Cerebellar cortex (tissue), 1 donor: ENCODE results near the gene OR13C8.
"Not testable (repeated sequence)": the region's sequence is repeated elsewhere in the genome, so short reads cannot be mapped to it uniquely, and the experiment has no call there.

ENCODE experiments used
- DNase-seq: peaks from one replicate; pipeline ENCODE4 v3.0.0-alpha.2; 2015; ENCODE audit warnings: low spot score

OR13C8 gene

GRCh38 chr9:104568868-104569267 lies at the start of gene OR13C8:
Gene OR13C8, plus strand, starts transcription at chr9:104569168. Its CDS starts 0 bp downstream, at chr9:104569168.
- no peak for DNase-seq

- not testable (repeated sequence) for DNase-seq
Measured at GRCh38 chr9:104520241-104520640, 48.7 kb upstream of the OR13C8 start.

GRCh38 chr9:104527109-104527508 lies 41.9 kb upstream of the OR13C8 start, which contains the start of gene OR13C4:
Gene OR13C4, minus strand, starts transcription at chr9:104527209. Its CDS starts 0 bp downstream, at chr9:104527209.
- no peak for DNase-seq

GRCh38 chr9:104536756-104537155 lies 32.2 kb upstream of the OR13C8 start, which contains the start of gene OR13C3:
Gene OR13C3, minus strand, starts transcription at chr9:104536856. Its CDS starts 133 bp downstream, at chr9:104536723.
- no peak for DNase-seq

- no peak for DNase-seq
Measured at GRCh38 chr9:104539275-104539674, 29.7 kb upstream of the OR13C8 start.

GRCh38 chr9:104544644-104545043 lies 24.3 kb upstream of the OR13C8 start:
- no peak for DNase-seq

- DNase-seq, result no peak
Measured at GRCh38 chr9:104553261-104553660, 15.7 kb upstream of the OR13C8 start.

- no peak for DNase-seq
Measured at GRCh38 chr9:104555521-104555920, 13.4 kb upstream of the OR13C8 start.

GRCh38 chr9:104556830-104557634 lies 11.9 kb upstream of the OR13C8 start:
- DNase-seq, result no peak

GRCh38 chr9:104564358-104564757 lies 4.6 kb upstream of the OR13C8 start:
- no peak for DNase-seq

GRCh38 chr9:104572612-104573011 lies 3.6 kb downstream of the OR13C8 start:
- DNase-seq, result no peak

GRCh38 chr9:104575456-104575855 lies 6.5 kb downstream of the OR13C8 start:
- DNase-seq, result no peak

GRCh38 chr9:104577263-104577662 lies 8.3 kb downstream of the OR13C8 start:
- no peak for DNase-seq

- DNase-seq, result no peak
Measured at GRCh38 chr9:104580562-104580961, 11.6 kb downstream of the OR13C8 start.

- no peak for DNase-seq
Measured at GRCh38 chr9:104586496-104587180, 17.7 kb downstream of the OR13C8 start.

GRCh38 chr9:104589626-104590025 lies 20.7 kb downstream of the OR13C8 start:
- no peak for DNase-seq

- DNase-seq, result not testable (repeated sequence)
Measured at GRCh38 chr9:104598749-104599148, 29.8 kb downstream of the OR13C8 start.

- DNase-seq, result not testable (repeated sequence)
Measured at GRCh38 chr9:104599313-104599712, 30.3 kb downstream of the OR13C8 start, which contains the start of gene OR13C5. Gene OR13C5, minus strand, starts transcription at chr9:104599413. Its CDS starts 0 bp downstream, at chr9:104599413.

GRCh38 chr9:104604801-104605200 lies 35.8 kb downstream of the OR13C8 start:
- no peak for DNase-seq

GRCh38 chr9:104605527-104605926 lies 36.6 kb downstream of the OR13C8 start, which contains the start of gene OR13C2:
Gene OR13C2, minus strand, starts transcription at chr9:104605627. Its CDS starts 0 bp downstream, at chr9:104605627.
- DNase-seq, result not testable (repeated sequence)

- DNase-seq, result no peak
Measured at GRCh38 chr9:104606152-104606551, 37.2 kb downstream of the OR13C8 start.

GRCh38 chr9:104608336-104608735 lies 39.4 kb downstream of the OR13C8 start:
- no peak for DNase-seq

GRCh38 chr9:104611213-104611612 lies 42.2 kb downstream of the OR13C8 start:
- no peak for DNase-seq
